Activated CD4-positive, alpha-beta T cell treated with anti-CD3 and anti-CD28 coated beads, Interleukin-2, Interleukin-4, amounts not matched to agents 100 ng/mL and 50 ng/mL, durations not matched to agents 16 hours and 8 hours (primary cell): ENCODE results near the gene MYADML2.

Experiments
- DNase-seq: peaks from one replicate; pipeline ENCODE4 v3.0.0-alpha.2; 2020; ENCODE audit warnings: low spot score

The MYADML2 gene

GRCh38 chr17:81978524-81979298 lies 31.7 kb upstream of the MYADML2 start:
- no peak for DNase-seq

- peak; percentile 93 for DNase-seq
Measured at GRCh38 chr17:81977211-81977808, 30.3 kb upstream of the MYADML2 start, which contains the start of gene ASPSCR1. Gene ASPSCR1 (plus strand): TSS chr17:81977629. CDS start chr17:81977647, 18 bp downstream.

- DNase-seq = peak; percentile 20
Measured at GRCh38 chr17:81976332-81977210, 29.5 kb upstream of the MYADML2 start.

GRCh38 chr17:81973432-81973831 lies 26.4 kb upstream of the MYADML2 start:
- no peak for DNase-seq

GRCh38 chr17:81968850-81969812 lies 22.1 kb upstream of the MYADML2 start:
- no peak for DNase-seq

GRCh38 chr17:81968396-81968745 lies 21.3 kb upstream of the MYADML2 start:
- DNase-seq = no peak

GRCh38 chr17:81967533-81968395 lies 20.7 kb upstream of the MYADML2 start:
- DNase-seq = peak; percentile 76

GRCh38 chr17:81967244-81967532 lies 20.2 kb upstream of the MYADML2 start:
- DNase-seq = no peak

GRCh38 chr17:81966343-81967243 lies 19.6 kb upstream of the MYADML2 start:
- no peak for DNase-seq

- no peak for DNase-seq
Measured at GRCh38 chr17:81964081-81964849, 17.2 kb upstream of the MYADML2 start.

GRCh38 chr17:81962499-81963441 lies 15.7 kb upstream of the MYADML2 start:
- no peak for DNase-seq

GRCh38 chr17:81961521-81962498 lies 14.8 kb upstream of the MYADML2 start:
- DNase-seq = no peak

GRCh38 chr17:81961087-81961511 lies 14.1 kb upstream of the MYADML2 start, which contains the start of gene NOTUM:
Gene NOTUM (minus strand): TSS chr17:81961187. CDS start chr17:81960909, 278 bp downstream.
- DNase-seq = no peak

GRCh38 chr17:81960130-81960958 lies 13.3 kb upstream of the MYADML2 start:
- no peak for DNase-seq

- peak; percentile 56 for DNase-seq
Measured at GRCh38 chr17:81959362-81960129, 12.5 kb upstream of the MYADML2 start.
